K562 (cell line): ENCODE measurements around the gene CDKL5. TPM values are rescaled to one million over a fixed set of nuclear protein-coding genes. Genes with fewer than 3 reads are reported as not detected.

Experiments
- ATAC-seq: fragments of 200-7000 bp; cut with Tn5 transposase; 3 replicates; pipeline ENCODE4 v1.9.1; 2020; ENCODE audit warnings: moderate library complexity
- BruUV-seq: library from RNA; stranded (reverse); fragments of 400-500 nt; replicated peaks from 2 replicates; lab custom pipeline; 2021; lab: Mats Ljungman, UMichigan
- CTCF ChIA-PET: fragments of 300-600 bp; formaldehyde crosslinking; extraction: SDS; loops from one replicate; lab custom pipeline; 2021; ENCODE audit warnings: low intra/inter-chr PET ratio; lab: Yijun Ruan, JAX
- POLR2A ChIA-PET: fragments of 300-600, 350-650 bp; sonication (Branson Sonifier 250); formaldehyde crosslinking; extraction: SDS; loops from one replicate; lab custom pipeline; 2021; ENCODE audit warnings: antibody characterized with exemption, inconsistent platforms; lab: Yijun Ruan, JAX
- DNase-seq, 4 experiments: peaks; one replicate each; pipeline versions ENCODE4 v3.0.0 to v3.0.0-alpha.2; 2011 to 2018; ENCODE audit warnings: low spot score in 3 of 4, mixed read lengths in 3 of 4; ENCODE audit errors: extremely low read depth in 1 of 4
- FAIRE-seq: peaks from 2 replicates; lab custom pipeline; 2011; peaks lifted over from hg19 to GRCh38; lab: Jason Lieb, UNC
- H2AFZ ChIP-seq: 2 replicates; pipeline ENCODE4 v1.6.0; 2011; ENCODE audit warnings: low read depth, low read length, control low read depth, inconsistent platforms
- H3K27ac ChIP-seq: fragments of 200-600 bp; 3 replicates; pipeline ENCODE4 v1.8.0; 2011; ENCODE audit warnings: low read depth, mild to moderate bottlenecking, control low read depth, inconsistent platforms, low read length, moderate library complexity, mixed read lengths; ENCODE audit errors: extremely low read depth
- H3K27me3 ChIP-seq, 2 experiments: fragments of 300-600 bp in 1 of 2; 2 replicates in 1 of 2; 3 replicates in 1 of 2; pipeline versions ENCODE4 v1.6.0 to v1.8.0; 2011; ENCODE audit warnings: inconsistent platforms in 2 of 2, low read length in 2 of 2, mild to moderate bottlenecking in 1 of 2, mixed read lengths in 1 of 2, moderate library complexity in 1 of 2; ENCODE audit not compliant: control insufficient read depth in 2 of 2, insufficient read depth in 2 of 2
- H3K36me3 ChIP-seq: fragments of 300-600 bp; 3 replicates; pipeline ENCODE4 v1.8.0; 2011; ENCODE audit warnings: mild to moderate bottlenecking, low read length, inconsistent platforms; ENCODE audit not compliant: control insufficient read depth, insufficient read depth
- H3K4me1 ChIP-seq, 2 experiments: fragments of 200-600 bp in 1 of 2; replicated peaks in 1 of 2; 2 replicates in 1 of 2; 3 replicates in 1 of 2; pipeline versions ENCODE4 v1.5.1 to v1.8.0; 2011; ENCODE audit warnings: inconsistent platforms in 2 of 2, low read length in 2 of 2, mild to moderate bottlenecking in 1 of 2, mixed read lengths in 1 of 2, moderate library complexity in 1 of 2; ENCODE audit not compliant: control insufficient read depth in 2 of 2, insufficient read depth in 2 of 2
- H3K4me2 ChIP-seq: 2 replicates; pipeline ENCODE4 v1.6.1; 2011; ENCODE audit warnings: low read length, control low read depth, inconsistent platforms, mixed read lengths; ENCODE audit not compliant: insufficient read depth
- H3K4me3 ChIP-seq: fragments of 200-600 bp; sonication (generic), shearing (Covaris generic); 2 replicates; pipeline ENCODE4 v1.5.1; 2016; ENCODE audit warnings: control low read depth, inconsistent platforms
- H3K79me2 ChIP-seq: fragments of 200-600 bp; 3 replicates; pipeline ENCODE4 v1.8.0; 2011; ENCODE audit warnings: low read length, inconsistent platforms; ENCODE audit not compliant: control insufficient read depth, insufficient read depth
- H3K9ac ChIP-seq, 2 experiments: 2 replicates each; pipeline versions ENCODE4 v1.6.0 to v1.6.1; 2011; ENCODE audit warnings: low read depth in 2 of 2, low read length in 2 of 2, control low read depth in 1 of 2, inconsistent platforms in 1 of 2, mild to moderate bottlenecking in 1 of 2, mixed read lengths in 1 of 2; ENCODE audit not compliant: insufficient read depth in 1 of 2
- H3K9me1 ChIP-seq: one replicate; pipeline ENCODE4 v1.6.0; 2011; ENCODE audit warnings: inconsistent platforms, mild to moderate bottlenecking, low read length, moderate library complexity; ENCODE audit not compliant: control insufficient read depth, insufficient read depth
- H3K9me3 ChIP-seq: replicated peaks from 2 replicates; pipeline ENCODE4 v1.5.1; 2011; ENCODE audit warnings: low read depth, low read length, inconsistent platforms; ENCODE audit not compliant: control insufficient read depth, insufficient read depth
- H4K20me1 ChIP-seq: replicated peaks from 2 replicates; pipeline ENCODE4 v1.6.1; 2011; ENCODE audit warnings: low read length, inconsistent platforms, mixed read lengths; ENCODE audit not compliant: control insufficient read depth, insufficient read depth
- BRF1 ChIP-seq: IDR thresholded peaks from 3 replicates; pipeline ENCODE4 v1.6.1; 2011; ENCODE audit warnings: borderline replicate concordance, mild to moderate bottlenecking; ENCODE audit not compliant: insufficient read length; ENCODE audit errors: extremely low read depth
- CBFA2T3 ChIP-seq: fragments of 450-650 bp; IDR thresholded peaks from 2 replicates; pipeline ENCODE4 v1.6.1; 2017
- CCAR2 ChIP-seq: fragments of 200-400 bp; formaldehyde crosslinking; IDR thresholded peaks from 2 replicates; pipeline ENCODE4 v1.6.1; 2017; ENCODE audit warnings: mild to moderate bottlenecking, low read depth, low read length
- E2F5 ChIP-seq: sonication (generic); formaldehyde crosslinking; IDR thresholded peaks from 2 replicates; pipeline ENCODE4 v1.8.0; 2022; ENCODE audit warnings: mild to moderate bottlenecking, missing genetic modification reagents
- FOXJ2 ChIP-seq: fragments of 200-800 bp; sonication (Bioruptor generic); IDR thresholded peaks from 2 replicates; pipeline ENCODE4 v1.6.1; 2016; ENCODE audit warnings: missing genetic modification characterization, missing compliant biosample characterization
- NELFE ChIP-seq: IDR thresholded peaks from 2 replicates; pipeline ENCODE4 v1.6.1; 2011; ENCODE audit warnings: mild to moderate bottlenecking; ENCODE audit not compliant: insufficient read depth, insufficient read length
- ZEB2 ChIP-seq: fragments of 450-650 bp; IDR thresholded peaks from 2 replicates; pipeline ENCODE4 v1.6.1; 2016
- ZNF830 ChIP-seq: fragments of 250-450 bp; sonication (Bioruptor Pico); IDR thresholded peaks from 2 replicates; pipeline ENCODE4 v1.5.0; 2021; ENCODE audit warnings: mild to moderate bottlenecking
- WGBS: fragments of 100-300 bp; shearing (Covaris generic); methylation state at CpG from one replicate; pipeline ENCODE4 v1.1.6; 2016; ENCODE audit warnings: low coverage, mixed read lengths; ENCODE audit not compliant: insufficient coverage; ENCODE audit errors: missing lambda C conversion rate; 5-methylcytosine and 5-hydroxymethylcytosine counted together
- in situ Hi-C: fragments of 300-500 bp; cut with MboI; formaldehyde crosslinking; loops from 4 replicates; pipeline ENCODE4 v1.15.0; 2018; ENCODE audit warnings: inconsistent platforms, mixed read lengths
- intact Hi-C: fragments of 100-400 bp; cut with micrococcal nuclease; formaldehyde crosslinking; loops from 2 replicates; pipeline ENCODE4 v1.14.2; 2022
- polyA plus RNA-seq, 8 experiments: library from polyadenylated mRNA; depleted of rRNA in 4 of 8; stranded (reverse) in 5 of 8; unstranded in 3 of 8; fragments of >200 nt; fragmentation: Nextera tagmentation in 2 of 8; fragmentation: Illumina TruSeq in 1 of 8; extraction: Ambion mirVana in 2 of 8; extraction: Trizol in 1 of 8; gene quantifications; 2 replicates each; pipeline versions ENCODE4 v1.2.1 to v1.2.3, GENCODE V29; 2011 to 2014; ENCODE audit warnings: inconsistent platforms in 1 of 8, missing spikeins in 1 of 8
- total RNA-seq, 7 experiments: library from RNA; depleted of rRNA in 6 of 7; stranded (reverse); fragments of >200 nt in 6 of 7; fragmentation: Illumina TruSeq in 2 of 7; extraction: Trizol in 2 of 7; gene quantifications; 2 replicates each; pipeline versions ENCODE4 v1.2.1 to v1.2.3, GENCODE V29; 2011 to 2021; ENCODE audit warnings: low replicate concordance in 1 of 7

Gene CDKL5
- total and polyA plus RNA-seq, 9 of the 15 experiments (the other 6 are each of a cell fraction or from before 2014, with no cell fraction given), result under 0.01 to 0.21 (median 0.04) TPM

- Histone ChIP-seq H3K27ac (no peak overlapping the region), H3K9me1 (no peaks in the 10 kb centered on the region), H3K4me3 (no peak overlapping the region), H3K9ac (no peak overlapping the region), H3K4me1 (no peaks in the 10 kb centered on the region), H3K79me2 (no peaks in the 10 kb centered on the region), H3K27me3 (no peaks in the 10 kb centered on the region), H3K36me3 (no peaks in the 10 kb centered on the region), H3K9me3 (no peaks in the 10 kb centered on the region), H2AFZ (no peak overlapping the region), H4K20me1 (no peaks in the 10 kb centered on the region), H3K4me2 (no peak overlapping the region)
- FAIRE-seq (no peak), DNase-seq (no peak), ATAC-seq (no peak)
- BruUV-seq, result no TSS peak
- in situ Hi-C loops (no loop called here), intact Hi-C loops (no loop called here)
- ChIA-PET POLR2A (no interaction called here), CTCF (no interaction called here)
- 0% methylated on average over 2 of the region's 2 CpGs for WGBS
- TF ChIP-seq CBFA2T3 (no peak), FOXJ2 (tag) (no peak), BRF1 (no peak), ZNF830 (no peak), E2F5 (CRISPR knock-in tag) (no peak), ZEB2 (no peak)
Measured at GRCh38 chrX:18457000-18457399, 31.6 kb downstream of the CDKL5 start.

- POLR2A ChIA-PET, result no interaction called here
- H3K9me3 ChIP-seq, result no peaks in the 10 kb centered on the region
- H2AFZ ChIP-seq, result no peak overlapping the region
- H3K4me2 ChIP-seq, result no peak overlapping the region
- DNase-seq, result no peak
- no peaks in the 10 kb centered on the region for H3K27me3 ChIP-seq
- in situ Hi-C loops (no loop called here), intact Hi-C loops (no loop called here)
- no peaks in the 10 kb centered on the region for H3K9me1 ChIP-seq
- H3K4me3 ChIP-seq, result no peak overlapping the region
- H3K36me3 ChIP-seq, result no peaks in the 10 kb centered on the region
- no peak for ATAC-seq
- H4K20me1 ChIP-seq, result no peaks in the 10 kb centered on the region
- no peaks in the 10 kb centered on the region for H3K79me2 ChIP-seq
- no peaks in the 10 kb centered on the region for H3K4me1 ChIP-seq
- 0% methylated on average over 1 of the region's 1 CpG for WGBS
- no peak for FAIRE-seq
- no TSS peak for BruUV-seq
- no peak overlapping the region for H3K9ac ChIP-seq
- CTCF ChIA-PET, result no interaction called here
- no peak overlapping the region for H3K27ac ChIP-seq
- no peak for TF ChIP-seq CCAR2
- no peak for TF ChIP-seq NELFE
Measured at GRCh38 chrX:18461431-18461830, 36.0 kb downstream of the CDKL5 start.
